Measurements from ENCODE around the gene KCNA10.

DNA sequence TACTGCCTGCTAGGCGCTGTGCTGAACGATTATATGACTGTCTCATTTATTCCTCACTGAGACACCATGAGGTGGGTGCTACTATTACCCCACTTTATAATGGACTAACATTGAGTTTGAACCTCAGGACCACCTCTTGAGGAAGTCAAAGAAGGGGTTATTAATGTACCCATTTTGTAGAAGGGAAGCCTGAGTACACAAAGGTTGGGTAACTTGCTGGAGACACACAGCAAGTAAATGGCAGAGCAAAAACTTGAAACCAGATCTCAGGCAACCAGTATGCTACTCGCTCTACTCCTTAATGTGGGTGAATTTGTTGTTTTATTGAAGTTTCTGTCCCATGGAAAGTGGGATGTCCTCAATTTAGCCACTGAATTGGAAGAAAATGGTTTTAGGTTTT, 30.1 kb downstream of the KCNA10 start:
- TF ChIP-seq POLR2AphosphoS5 (IDR thresholded peaks at IDR 0.05; ENCODE audit: low read depth) (no peak), SPI1 (IDR thresholded peaks at IDR 0.05; ENCODE audit: borderline replicate concordance, low read depth) (no peak)
- TF ChIP-seq, protein P1, sequence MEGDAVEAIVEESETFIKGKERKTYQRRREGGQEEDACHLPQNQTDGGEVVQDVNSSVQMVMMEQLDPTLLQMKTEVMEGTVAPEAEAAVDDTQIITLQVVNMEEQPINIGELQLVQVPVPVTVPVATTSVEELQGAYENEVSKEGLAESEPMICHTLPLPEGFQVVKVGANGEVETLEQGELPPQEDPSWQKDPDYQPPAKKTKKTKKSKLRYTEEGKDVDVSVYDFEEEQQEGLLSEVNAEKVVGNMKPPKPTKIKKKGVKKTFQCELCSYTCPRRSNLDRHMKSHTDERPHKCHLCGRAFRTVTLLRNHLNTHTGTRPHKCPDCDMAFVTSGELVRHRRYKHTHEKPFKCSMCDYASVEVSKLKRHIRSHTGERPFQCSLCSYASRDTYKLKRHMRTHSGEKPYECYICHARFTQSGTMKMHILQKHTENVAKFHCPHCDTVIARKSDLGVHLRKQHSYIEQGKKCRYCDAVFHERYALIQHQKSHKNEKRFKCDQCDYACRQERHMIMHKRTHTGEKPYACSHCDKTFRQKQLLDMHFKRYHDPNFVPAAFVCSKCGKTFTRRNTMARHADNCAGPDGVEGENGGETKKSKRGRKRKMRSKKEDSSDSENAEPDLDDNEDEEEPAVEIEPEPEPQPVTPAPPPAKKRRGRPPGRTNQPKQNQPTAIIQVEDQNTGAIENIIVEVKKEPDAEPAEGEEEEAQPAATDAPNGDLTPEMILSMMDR (IDR thresholded peaks at IDR 0.05; ENCODE audit: insufficient read depth, low read length) = no peak
- TF ChIP-seq, protein P2, sequence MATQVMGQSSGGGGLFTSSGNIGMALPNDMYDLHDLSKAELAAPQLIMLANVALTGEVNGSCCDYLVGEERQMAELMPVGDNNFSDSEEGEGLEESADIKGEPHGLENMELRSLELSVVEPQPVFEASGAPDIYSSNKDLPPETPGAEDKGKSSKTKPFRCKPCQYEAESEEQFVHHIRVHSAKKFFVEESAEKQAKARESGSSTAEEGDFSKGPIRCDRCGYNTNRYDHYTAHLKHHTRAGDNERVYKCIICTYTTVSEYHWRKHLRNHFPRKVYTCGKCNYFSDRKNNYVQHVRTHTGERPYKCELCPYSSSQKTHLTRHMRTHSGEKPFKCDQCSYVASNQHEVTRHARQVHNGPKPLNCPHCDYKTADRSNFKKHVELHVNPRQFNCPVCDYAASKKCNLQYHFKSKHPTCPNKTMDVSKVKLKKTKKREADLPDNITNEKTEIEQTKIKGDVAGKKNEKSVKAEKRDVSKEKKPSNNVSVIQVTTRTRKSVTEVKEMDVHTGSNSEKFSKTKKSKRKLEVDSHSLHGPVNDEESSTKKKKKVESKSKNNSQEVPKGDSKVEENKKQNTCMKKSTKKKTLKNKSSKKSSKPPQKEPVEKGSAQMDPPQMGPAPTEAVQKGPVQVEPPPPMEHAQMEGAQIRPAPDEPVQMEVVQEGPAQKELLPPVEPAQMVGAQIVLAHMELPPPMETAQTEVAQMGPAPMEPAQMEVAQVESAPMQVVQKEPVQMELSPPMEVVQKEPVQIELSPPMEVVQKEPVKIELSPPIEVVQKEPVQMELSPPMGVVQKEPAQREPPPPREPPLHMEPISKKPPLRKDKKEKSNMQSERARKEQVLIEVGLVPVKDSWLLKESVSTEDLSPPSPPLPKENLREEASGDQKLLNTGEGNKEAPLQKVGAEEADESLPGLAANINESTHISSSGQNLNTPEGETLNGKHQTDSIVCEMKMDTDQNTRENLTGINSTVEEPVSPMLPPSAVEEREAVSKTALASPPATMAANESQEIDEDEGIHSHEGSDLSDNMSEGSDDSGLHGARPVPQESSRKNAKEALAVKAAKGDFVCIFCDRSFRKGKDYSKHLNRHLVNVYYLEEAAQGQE (IDR thresholded peaks at IDR 0.05; ENCODE audit: insufficient replicate concordance, low read depth) = no peak

Measured in HL-60 (cell line).